ENCODE results near the gene PTF1A.

The PTF1A gene

GRCh38 chr10:23187155-23187554, 5.0 kb upstream of the PTF1A start:
- DNase-seq = no peak

- DNase-seq = no peak
Measured at GRCh38 chr10:23189024-23189423, 3.1 kb upstream of the PTF1A start.

DNA sequence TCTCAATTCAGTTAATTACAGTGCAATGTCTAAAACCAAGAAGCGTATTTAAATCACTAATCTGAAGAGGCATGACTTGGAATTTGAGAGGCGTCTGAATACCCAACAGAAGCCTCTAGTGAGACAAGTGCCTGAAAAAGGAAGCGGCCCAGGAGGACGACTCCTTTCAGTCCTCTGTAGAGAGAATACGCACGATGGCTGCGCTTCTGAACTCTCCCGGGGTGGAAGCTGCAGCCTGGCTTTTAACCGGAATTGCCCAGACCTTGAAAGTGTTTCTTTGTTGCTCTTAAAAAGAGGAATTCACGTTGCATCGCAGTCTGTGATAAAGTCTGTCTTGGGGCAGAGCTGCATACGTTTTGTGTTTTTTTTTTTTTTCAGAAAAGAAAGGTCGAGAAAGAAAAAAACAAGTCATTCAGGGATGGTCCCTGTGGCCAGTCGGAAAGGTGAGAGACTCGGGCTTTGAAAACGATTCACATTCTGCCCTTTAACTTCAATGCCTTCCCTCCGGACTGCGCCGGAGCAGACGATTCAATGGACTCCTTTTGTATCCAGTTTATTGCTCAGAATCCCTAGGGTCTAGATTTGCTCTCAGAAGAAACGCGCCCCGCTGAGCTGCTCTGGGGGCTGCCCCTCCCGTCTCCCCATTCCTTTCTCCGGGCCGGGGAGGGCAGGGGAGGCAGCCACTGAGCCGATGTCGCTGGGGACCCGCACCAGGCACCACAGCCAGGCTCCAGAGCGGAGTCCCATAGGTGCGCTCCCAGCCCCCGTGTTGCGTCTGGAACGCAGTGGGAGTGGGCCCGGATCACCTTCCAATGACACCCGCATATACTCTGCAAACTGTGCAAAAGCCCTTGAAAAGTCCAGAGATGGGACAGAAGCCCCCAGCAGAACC, 994 bp upstream of the PTF1A start:
- no peak for DNase-seq

DNA sequence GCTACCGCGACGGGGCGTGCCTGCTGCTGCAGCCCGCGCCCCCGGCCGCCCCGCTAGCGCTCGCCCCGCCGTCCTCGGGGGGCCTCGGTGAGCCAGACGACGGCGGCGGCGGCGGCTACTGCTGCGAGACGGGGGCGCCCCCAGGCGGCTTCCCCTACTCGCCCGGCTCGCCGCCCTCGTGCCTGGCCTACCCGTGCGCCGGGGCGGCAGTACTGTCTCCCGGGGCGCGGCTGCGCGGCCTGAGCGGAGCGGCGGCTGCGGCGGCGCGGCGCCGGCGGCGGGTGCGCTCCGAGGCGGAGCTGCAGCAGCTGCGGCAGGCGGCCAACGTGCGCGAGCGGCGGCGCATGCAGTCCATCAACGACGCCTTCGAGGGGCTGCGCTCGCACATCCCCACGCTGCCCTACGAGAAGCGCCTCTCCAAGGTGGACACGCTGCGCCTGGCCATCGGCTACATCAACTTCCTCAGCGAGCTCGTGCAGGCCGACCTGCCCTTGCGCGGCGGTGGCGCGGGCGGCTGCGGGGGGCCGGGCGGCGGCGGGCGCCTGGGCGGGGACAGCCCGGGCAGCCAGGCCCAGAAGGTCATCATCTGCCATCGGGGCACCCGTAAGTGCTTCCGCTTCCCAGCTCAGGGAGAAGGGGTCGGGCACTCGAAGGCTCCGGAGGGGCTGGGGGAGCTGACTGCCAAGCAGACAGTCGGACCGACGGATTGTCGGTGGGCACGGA, 761 bp downstream of the PTF1A start:
- DNase-seq = no peak

GRCh38 chr10:23193435-23194074, 1.4 kb downstream of the PTF1A start:
- no peak for DNase-seq

- no peak for DNase-seq
Measured at GRCh38 chr10:23194471-23194965, 2.4 kb downstream of the PTF1A start.

DNA sequence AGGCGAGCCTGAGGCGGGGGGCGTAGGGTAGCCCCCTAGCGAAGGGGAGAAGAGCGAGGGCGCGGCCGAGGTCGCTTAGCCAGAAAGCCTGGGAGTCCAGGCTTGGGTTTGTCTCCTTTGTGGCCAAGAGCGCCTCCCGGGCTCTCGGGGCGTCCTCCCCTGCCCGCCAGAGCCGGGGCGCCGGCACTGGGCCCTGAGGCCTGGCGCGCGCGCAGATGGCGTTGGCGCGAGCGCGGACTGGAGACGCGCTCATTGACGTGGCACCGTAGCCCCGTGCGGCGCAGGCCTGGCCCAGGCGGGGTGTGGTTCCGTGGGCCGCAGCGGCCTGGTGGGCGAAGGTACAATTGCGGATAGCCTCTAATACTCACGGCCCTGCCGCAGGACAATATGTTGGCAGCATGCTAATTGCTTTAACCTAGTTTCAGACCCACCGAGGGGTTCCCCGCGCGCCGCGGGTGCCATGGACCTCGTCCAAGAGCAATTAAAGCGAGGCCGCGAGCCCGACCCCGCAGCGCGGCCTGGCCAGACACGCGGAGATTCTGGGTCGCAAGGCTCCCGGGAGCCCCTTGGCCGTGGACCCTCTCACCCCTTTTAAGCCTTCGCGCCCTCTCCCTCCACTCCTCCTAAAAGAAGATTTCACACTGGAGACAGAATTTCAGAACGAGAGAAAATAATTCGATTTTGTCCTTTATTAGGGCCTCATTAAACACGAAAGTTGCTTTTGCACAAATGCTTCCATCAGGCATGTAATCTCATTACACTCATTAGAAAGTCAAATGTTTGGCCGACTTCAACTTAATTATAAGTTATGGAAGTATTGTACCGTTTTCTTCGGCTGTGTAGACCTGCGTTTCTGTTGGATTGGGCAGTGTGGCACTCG, 3.1 kb downstream of the PTF1A start:
- no peak for DNase-seq

DNA sequence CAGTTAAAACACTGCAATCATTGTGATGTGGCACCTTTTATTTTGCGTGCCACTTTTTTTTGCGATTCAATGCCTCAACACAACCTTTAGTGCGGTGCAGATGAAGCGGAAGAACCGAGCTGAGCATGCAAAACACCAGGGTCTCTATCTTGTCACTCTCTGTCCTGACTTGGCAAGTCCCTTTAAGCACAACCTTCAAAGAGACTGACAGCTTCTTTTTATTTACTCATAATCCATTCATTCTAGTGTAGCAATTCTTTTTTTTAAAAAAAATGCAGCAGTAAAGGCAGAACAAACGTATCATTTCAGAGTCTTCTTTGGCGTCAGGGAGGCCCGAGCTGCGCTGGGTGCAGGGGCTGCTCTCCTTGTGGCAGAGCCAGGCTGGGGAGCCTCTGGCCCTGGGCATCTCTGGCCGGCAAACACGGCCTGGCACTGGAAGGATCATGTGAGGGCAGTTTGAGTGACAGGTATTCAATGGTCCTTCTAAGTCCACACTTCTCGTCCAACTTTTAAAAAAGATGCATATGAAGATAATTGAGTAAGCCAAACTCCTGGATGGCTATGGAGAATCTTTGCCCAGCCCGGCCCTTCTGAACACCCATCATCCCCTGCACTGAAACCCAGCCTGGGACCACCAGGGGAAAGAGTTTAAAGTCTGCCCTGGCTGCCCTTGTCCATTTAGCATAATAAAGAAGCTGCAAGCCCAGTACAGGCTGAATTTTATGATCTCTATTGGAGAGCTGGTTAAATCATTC, 3.9 kb downstream of the PTF1A start:
- no peak for DNase-seq

- no peak for DNase-seq
Measured at GRCh38 chr10:23196915-23197314, 4.8 kb downstream of the PTF1A start.

DNA sequence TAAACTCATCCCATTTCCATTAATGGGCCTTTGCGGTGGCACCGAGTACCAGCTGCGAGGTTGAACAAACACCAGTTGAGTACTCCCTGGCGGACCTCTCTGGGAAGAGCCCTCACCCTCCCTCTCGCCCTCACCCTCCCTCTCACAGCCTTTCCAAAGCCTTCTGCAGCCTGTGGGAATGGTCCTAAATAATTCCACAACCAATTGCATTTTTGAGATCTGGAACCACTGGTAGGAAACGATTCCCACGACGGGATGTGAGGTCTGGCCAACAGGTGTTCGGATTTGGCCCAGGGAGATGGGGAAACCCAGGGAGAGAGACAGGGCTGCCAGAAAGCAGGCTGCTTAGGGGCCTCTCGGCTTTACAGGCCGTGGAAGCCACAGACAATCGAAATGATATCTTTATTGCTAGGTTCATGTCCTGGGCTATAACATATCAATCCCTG, 5.3 kb downstream of the PTF1A start:
- DNase-seq = no peak

- no peak for DNase-seq
Measured at GRCh38 chr10:23198610-23198939, 6.5 kb downstream of the PTF1A start.

- no peak for DNase-seq
Measured at GRCh38 chr10:23198940-23199767, 7.0 kb downstream of the PTF1A start.

DNA sequence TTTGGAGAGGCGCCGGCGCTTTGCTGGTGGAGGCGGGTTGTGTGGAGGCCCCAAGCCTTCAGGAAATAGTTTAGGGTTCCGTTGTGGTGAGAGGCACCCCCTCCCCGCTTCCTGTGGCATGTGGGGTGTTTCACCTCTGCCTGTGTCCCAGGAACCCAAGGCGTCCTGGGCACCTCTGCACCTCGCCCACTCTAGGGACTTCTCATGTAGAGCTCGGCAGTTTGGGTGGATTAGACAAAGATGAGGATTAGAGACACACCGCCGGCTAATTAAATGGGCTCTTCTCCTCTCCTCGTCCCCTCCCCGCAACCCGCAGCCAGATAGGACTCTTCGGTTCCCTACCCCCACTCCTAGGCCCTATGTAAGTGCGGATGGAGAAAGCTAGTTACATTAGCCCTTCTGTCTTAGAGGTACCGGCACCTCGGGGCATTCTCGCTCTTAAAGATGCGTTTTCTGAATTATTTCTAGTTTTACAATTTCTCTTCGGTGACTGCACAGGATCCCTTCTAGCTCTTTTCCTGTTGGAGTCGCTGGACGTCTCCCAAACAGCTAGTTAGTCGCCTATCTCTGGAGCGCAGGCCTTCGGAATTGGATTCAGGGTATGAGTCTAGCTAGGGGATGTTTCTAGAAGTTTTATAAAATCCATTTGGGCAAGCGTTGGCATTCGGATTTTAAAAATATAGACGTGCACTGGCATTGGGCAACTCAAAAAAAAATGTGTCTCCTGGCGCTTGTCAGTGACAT, 7.8 kb downstream of the PTF1A start:
- DNase-seq = no peak

GRCh38 chr10:23200586-23200985, 8.5 kb downstream of the PTF1A start:
- DNase-seq = no peak

GRCh38 chr10:23200997-23201652, 9.0 kb downstream of the PTF1A start:
- no peak for DNase-seq

DNA sequence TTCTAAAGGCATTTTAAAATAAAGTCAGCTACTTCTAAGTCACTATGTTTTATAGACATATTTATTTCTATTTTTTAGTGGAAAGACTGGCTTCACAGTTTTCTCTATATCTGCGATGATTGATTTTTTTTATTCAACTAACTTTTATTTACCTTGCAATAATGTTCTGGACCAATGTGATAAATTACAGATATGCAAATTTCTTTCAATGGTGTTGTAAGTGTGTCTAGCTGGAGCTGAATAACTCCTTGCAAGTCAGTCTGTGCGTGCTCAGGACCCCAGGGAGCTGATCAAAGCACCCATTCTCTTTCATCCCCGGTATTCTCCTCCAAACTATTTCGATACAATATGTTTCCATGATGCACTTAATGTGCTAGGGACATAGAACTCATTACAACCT, 9.7 kb downstream of the PTF1A start:
- DNase-seq = no peak

GRCh38 chr10:23202779-23203178, 10.7 kb downstream of the PTF1A start:
- DNase-seq = no peak

DNA sequence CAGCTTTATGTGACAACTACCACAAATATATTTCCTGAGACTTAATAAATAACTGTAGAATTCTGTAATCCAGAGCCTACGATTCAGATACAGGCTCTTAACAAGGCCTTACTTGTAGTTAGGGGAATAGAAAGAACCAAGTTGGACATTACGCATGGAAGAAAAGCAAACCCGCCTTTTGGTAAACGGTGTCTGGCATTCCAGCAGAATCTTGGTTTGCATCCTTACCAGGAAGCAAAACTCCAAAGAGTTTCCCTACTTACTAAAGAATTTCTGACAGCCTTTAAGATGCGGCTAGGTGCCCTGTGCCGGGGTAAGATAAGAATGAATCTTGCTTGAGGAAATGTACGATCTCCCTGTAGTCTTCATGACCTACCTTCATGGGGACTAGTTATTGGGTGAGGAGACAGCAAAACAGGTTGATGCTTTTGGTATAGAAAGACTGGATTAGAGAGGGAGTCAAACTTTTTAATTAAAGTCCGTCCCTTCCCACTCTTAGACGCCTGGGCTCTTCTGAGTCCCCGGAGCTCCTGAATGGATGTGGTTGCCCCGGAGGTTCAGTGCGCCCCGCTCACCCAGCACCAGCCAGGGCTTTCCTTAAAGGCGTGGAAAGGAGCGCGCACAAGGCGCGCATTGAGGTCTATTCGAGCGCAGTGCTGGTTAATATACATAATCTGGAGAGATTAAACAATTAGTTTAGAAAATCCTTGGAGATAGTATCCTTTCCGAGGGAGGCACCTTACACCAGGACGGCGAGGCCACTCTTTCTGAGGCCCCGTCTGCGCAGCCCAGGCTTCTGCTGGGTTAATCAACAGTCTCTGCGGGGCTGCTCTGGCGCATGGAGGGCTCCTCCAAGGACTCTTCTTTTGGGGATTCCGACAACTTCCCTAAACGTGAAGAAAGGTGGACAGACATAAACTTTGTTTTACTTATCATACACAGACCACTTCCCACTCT, 11.5 kb downstream of the PTF1A start:
- no peak for DNase-seq
